GM23248 (cell line): Measurements from ENCODE around the gene ATF4.

Experiments used
- EZH2 ChIP-seq: fragments of 200-600 bp; sonication (generic); IDR thresholded peaks from 2 replicates; pipeline ENCODE4 v1.6.1; 2018; ENCODE audit warnings: antibody characterized with exemption, mild to moderate bottlenecking; ENCODE audit not compliant: insufficient read depth, poor library complexity, severe bottlenecking
- EZH2phosphoT487 ChIP-seq: fragments of 200-600 bp; sonication (generic); IDR thresholded peaks from 2 replicates; pipeline ENCODE4 v1.6.1; 2018; ENCODE audit warnings: antibody characterized with exemption, moderate library complexity, mild to moderate bottlenecking, low read depth; ENCODE audit not compliant: insufficient read depth

DNA sequence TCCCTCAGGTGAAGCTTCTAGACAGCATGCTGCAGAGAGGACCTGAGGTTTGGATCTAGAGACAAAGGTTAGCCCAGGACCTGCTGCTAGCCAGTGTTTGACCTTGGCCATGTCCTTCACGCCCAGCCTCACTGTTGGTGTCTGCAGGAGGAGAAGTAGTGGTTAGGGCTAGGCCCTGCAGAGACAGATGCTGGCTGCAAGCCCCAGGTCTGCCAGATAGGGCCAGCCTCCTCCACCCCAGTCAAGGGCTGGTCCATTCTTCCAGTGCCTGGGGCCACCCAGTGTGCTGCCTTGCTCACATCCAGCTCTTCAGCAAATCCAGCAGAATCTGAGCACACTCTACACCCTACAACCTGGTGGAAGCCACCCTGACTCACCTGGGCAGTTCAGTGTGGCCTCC, 39.8 kb upstream of the ATF4 start:
- TF ChIP-seq EZH2 (no peak), EZH2phosphoT487 (no peak)
